ENCODE measurements around the gene ZNF827. TPM values are rescaled to one million over a fixed set of nuclear protein-coding genes. Genes with fewer than 3 reads are reported as not detected.

ZNF827 gene
- total RNA-seq, 4 donors from 2014 or later, result 5.2 to 11.0 (median 6.4) TPM

- Histone ChIP-seq H3K27me3 (no peaks in the 10 kb centered on the region), H3K4me3 (no peak overlapping the region), H3K9me3 (no peaks in the 10 kb centered on the region), H3K27ac (no peak overlapping the region), H3K4me1 (peaks cover 13 to 42% (median 19%) of the 10 kb centered on the region in 3 donors), H3K36me3 (peaks cover 0 to 10% (median 0%) of the 10 kb centered on the region in 3 donors)
- DNase-seq, result no peak
- TF ChIP-seq CTCF (IDR thresholded peaks at IDR 0.05), result no peak
- no peak for TF ChIP-seq POLR2A (IDR thresholded peaks at IDR 0.05)
- intact Hi-C loops (cut with DNase I), result no loop called here
- 94% methylated on average over 7 to 8 of the region's 9 CpGs for WGBS, 2 donors
Observed at GRCh38 chr4:145885666-145886065, 53.0 kb downstream of the ZNF827 start.

GRCh38 chr4:145884775-145885174 lies 53.8 kb downstream of the ZNF827 start:
- Histone ChIP-seq H3K4me3 (no peak overlapping the region), H3K4me1 (peaks cover 13 to 51% (median 27%) of the 10 kb centered on the region in 3 donors), H3K27ac (no peak overlapping the region), H3K27me3 (no peaks in the 10 kb centered on the region), H3K36me3 (peaks cover 0 to 10% (median 0%) of the 10 kb centered on the region in 3 donors), H3K9me3 (no peaks in the 10 kb centered on the region)
- no peak for DNase-seq
- WGBS, 2 donors, result 75 to 95% methylated on average over 1 of the region's 1 CpG
- TF ChIP-seq CTCF (IDR thresholded peaks at IDR 0.05) (no peak), POLR2A (IDR thresholded peaks at IDR 0.05) (no peak)
- intact Hi-C loops (cut with DNase I), result no loop called here

GRCh38 chr4:145883101-145883694 lies 55.4 kb downstream of the ZNF827 start:
- H3K9me3 ChIP-seq, result no peaks in the 10 kb centered on the region
- intact Hi-C loops (cut with DNase I), result no loop called here

DNA sequence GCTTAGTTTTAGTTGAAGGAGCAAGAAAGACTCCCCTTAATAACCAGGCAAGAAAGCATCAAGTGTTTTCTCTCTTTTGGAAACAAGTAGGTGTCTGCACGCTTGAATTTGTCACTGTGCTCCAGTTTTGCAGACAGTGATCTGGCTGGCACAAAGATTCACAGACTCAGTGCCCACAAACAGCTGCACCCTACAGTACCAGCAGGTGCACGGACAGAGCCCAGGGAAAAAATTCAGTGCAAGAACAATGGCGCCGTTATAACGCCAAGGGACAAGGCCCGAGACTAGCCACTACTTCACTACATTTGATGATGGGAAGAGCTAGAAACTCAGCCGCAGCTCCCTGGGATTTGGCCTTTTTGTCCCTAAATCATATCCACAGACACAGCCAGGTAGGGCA lies 56.0 kb downstream of the ZNF827 start:
- H3K4me3 ChIP-seq, result no peak overlapping the region
- TF ChIP-seq POLR2A (IDR thresholded peaks at IDR 0.05), result no peak
- no peak for TF ChIP-seq CTCF (IDR thresholded peaks at IDR 0.05)
- peaks cover 0 to 10% (median 0%) of the 10 kb centered on the region in 3 donors for H3K36me3 ChIP-seq
- H3K27ac ChIP-seq, result peak overlapping the region; percentile 31 to 65 (median 52)
- H3K4me1 ChIP-seq, result peaks cover 11 to 60% (median 37%) of the 10 kb centered on the region in 3 donors
- DNase-seq, result no peak
- intact Hi-C loops (cut with DNase I), result no loop called here
- WGBS, 2 donors, result 82 to 98% methylated on average over 7 of the region's 7 CpGs
- H3K9me3 ChIP-seq, result no peaks in the 10 kb centered on the region
- H3K27me3 ChIP-seq, result no peaks in the 10 kb centered on the region

More at GRCh38 chr4:145883101-145883694, 55.4 kb downstream of the ZNF827 start:
- Histone ChIP-seq H3K36me3 (peaks cover 0 to 10% (median 0%) of the 10 kb centered on the region in 3 donors), H3K27me3 (no peaks in the 10 kb centered on the region), H3K4me3 (no peak overlapping the region), H3K27ac (no peak overlapping the region), H3K4me1 (peaks cover 13 to 64% (median 38%) of the 10 kb centered on the region in 3 donors)
- WGBS, 2 donors, result 90 to 94% methylated on average over 4 of the region's 4 CpGs
- TF ChIP-seq POLR2A (IDR thresholded peaks at IDR 0.05) (no peak), CTCF (IDR thresholded peaks at IDR 0.05) (no peak)
- no peak for DNase-seq

DNA sequence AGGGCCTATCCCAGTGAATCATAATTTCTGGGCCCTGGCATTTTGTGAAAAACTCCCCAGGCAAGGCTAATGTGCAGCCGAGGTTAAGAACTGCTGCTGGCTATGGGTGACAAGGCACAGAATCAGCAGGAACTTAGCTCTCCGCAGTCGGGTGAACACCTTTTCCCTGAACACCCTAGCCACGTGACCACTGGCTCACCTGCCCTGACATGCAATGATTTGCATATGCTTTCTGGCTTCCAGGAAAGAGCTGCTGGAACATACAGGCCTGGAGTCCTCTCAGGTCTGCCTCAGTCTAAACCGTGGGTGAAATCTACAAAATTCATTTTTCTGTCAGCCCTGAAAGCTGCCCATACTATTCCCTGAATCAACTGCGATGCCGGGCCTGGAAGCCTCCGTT lies 56.6 kb downstream of the ZNF827 start:
- H3K4me1 ChIP-seq, result peaks cover 5 to 54% (median 34%) of the 10 kb centered on the region in 3 donors
- intact Hi-C loops (cut with DNase I), result no loop called here
- DNase-seq, result no peak
- no peaks in the 10 kb centered on the region for H3K27me3 ChIP-seq
- H3K27ac ChIP-seq, result peak overlapping the region; percentile 31 to 65 (median 52)
- no peak overlapping the region for H3K4me3 ChIP-seq
- WGBS, 2 donors, result 24 to 41% methylated on average over 7 to 8 of the region's 8 CpGs
- H3K36me3 ChIP-seq, result peaks cover 0 to 10% (median 0%) of the 10 kb centered on the region in 3 donors
- H3K9me3 ChIP-seq, result no peaks in the 10 kb centered on the region
- TF ChIP-seq POLR2A (IDR thresholded peaks at IDR 0.05), result no peak
- TF ChIP-seq CTCF (IDR thresholded peaks at IDR 0.05), result no peak
